ENCODE results near the gene TP53TG5.

DNA sequence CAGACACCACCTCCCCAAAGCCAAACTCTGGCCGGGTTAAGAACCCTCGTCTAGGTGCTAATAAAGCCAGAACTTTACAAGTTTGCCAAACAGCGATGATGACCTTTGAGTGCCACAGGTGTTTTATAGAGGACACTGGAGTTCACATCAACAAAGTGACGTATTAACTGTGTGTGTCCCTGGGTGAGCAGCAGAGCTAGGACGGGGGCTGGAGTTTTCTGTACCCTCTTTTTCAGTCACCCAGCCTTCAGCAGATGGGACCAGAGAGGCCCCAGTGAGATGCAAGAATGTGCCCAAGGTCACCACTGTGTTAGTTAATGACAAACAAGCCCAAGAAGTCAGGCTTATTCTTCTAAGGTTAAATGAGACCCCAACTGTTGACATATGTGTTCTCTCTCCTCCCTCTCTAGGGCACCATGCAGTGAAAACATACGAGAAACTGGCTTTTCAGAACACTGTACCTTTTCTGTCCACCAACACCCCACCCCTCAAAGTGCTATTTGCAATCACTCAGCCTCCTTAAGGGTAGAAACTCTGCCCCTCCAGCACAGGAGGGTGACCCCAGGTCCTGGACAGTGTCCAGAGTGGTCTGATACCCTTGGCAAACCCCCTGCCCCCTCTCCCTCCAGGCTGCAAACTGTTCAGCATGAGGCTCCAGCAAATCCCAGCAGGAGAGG, 35.1 kb downstream of the TP53TG5 start:
- TF ChIP-seq, protein P1, sequence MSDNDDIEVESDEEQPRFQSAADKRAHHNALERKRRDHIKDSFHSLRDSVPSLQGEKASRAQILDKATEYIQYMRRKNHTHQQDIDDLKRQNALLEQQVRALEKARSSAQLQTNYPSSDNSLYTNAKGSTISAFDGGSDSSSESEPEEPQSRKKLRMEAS (IDR thresholded peaks at IDR 0.05), result no peak
- TF ChIP-seq, protein P2, sequence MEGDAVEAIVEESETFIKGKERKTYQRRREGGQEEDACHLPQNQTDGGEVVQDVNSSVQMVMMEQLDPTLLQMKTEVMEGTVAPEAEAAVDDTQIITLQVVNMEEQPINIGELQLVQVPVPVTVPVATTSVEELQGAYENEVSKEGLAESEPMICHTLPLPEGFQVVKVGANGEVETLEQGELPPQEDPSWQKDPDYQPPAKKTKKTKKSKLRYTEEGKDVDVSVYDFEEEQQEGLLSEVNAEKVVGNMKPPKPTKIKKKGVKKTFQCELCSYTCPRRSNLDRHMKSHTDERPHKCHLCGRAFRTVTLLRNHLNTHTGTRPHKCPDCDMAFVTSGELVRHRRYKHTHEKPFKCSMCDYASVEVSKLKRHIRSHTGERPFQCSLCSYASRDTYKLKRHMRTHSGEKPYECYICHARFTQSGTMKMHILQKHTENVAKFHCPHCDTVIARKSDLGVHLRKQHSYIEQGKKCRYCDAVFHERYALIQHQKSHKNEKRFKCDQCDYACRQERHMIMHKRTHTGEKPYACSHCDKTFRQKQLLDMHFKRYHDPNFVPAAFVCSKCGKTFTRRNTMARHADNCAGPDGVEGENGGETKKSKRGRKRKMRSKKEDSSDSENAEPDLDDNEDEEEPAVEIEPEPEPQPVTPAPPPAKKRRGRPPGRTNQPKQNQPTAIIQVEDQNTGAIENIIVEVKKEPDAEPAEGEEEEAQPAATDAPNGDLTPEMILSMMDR (IDR thresholded peaks at IDR 0.05; ENCODE audit: control extremely low read depth in 1 of 3, insufficient read depth in 1 of 3, low read depth in 1 of 3, low read length in 3 of 3), result no peak

Data from H1 (cell line).